RWPE2 (cell line): ENCODE data around the gene HMGB3.
A peak's percentile ranks its signal among the peaks of the same experiment; 100 is the strongest.

Source experiments
- ATAC-seq: fragments of 200-7000 bp; cut with Tn5 transposase; 3 replicates; pipeline ENCODE4 v1.9.1; 2021; ENCODE audit warnings: low read depth
- DNase-seq: peaks from one replicate; pipeline ENCODE4 v3.0.0-alpha.2; 2020; ENCODE audit warnings: low spot score
- H3K27ac ChIP-seq: fragments of 450-650 bp; 2 replicates; pipeline ENCODE4 v1.5.1; 2017; ENCODE audit warnings: mild to moderate bottlenecking; ENCODE audit not compliant: poor library complexity, severe bottlenecking
- H3K27me3 ChIP-seq: fragments of 250-450 bp; sonication (Bioruptor Pico); 2 replicates; pipeline ENCODE4 v1.5.1; 2021; ENCODE audit warnings: mild to moderate bottlenecking, moderate library complexity; ENCODE audit not compliant: insufficient read depth, poor library complexity, severe bottlenecking
- H3K36me3 ChIP-seq: fragments of 250-450 bp; sonication (Bioruptor Pico); 2 replicates; pipeline ENCODE4 v1.5.1; 2020; ENCODE audit warnings: low read depth, mild to moderate bottlenecking, moderate library complexity
- H3K4me1 ChIP-seq: fragments of 250-450 bp; sonication (Bioruptor Pico); 2 replicates; pipeline ENCODE4 v1.5.1; 2021; ENCODE audit warnings: mild to moderate bottlenecking, moderate library complexity; ENCODE audit not compliant: insufficient read depth, poor library complexity, severe bottlenecking
- H3K4me3 ChIP-seq: fragments of 250-450 bp; sonication (Bioruptor Pico); 2 replicates; pipeline ENCODE4 v1.5.1; 2021; ENCODE audit warnings: mild to moderate bottlenecking, moderate library complexity; ENCODE audit not compliant: severe bottlenecking
- H3K9me3 ChIP-seq: fragments of 250-450 bp; sonication (Bioruptor Pico); 2 replicates; pipeline ENCODE4 v1.5.1; 2021; ENCODE audit warnings: mild to moderate bottlenecking, moderate library complexity; ENCODE audit not compliant: severe bottlenecking
- CTCF ChIP-seq: fragments of 450-650 bp; IDR thresholded peaks from one replicate; pipeline ENCODE4 v1.5.1; 2017; ENCODE audit warnings: mild to moderate bottlenecking, moderate library complexity; ENCODE audit not compliant: poor library complexity, severe bottlenecking

The HMGB3 gene

GRCh38 chrX:150977411-150978162, 5.5 kb upstream of the HMGB3 start:
- Histone ChIP-seq H3K27me3 (no peaks in the 10 kb centered on the region), H3K9me3 (no peaks in the 10 kb centered on the region), H3K4me3 (no peak overlapping the region), H3K36me3 (no peaks in the 10 kb centered on the region), H3K4me1 (no peaks in the 10 kb centered on the region), H3K27ac (no peak overlapping the region)
- TF ChIP-seq CTCF = no peak
- no peak for DNase-seq
- ATAC-seq = no peak

- TF ChIP-seq CTCF = no peak
- no peak for ATAC-seq
- Histone ChIP-seq H3K4me1 (no peaks in the 10 kb centered on the region), H3K27me3 (no peaks in the 10 kb centered on the region), H3K9me3 (no peaks in the 10 kb centered on the region), H3K27ac (no peak overlapping the region), H3K36me3 (no peaks in the 10 kb centered on the region), H3K4me3 (no peak overlapping the region)
- no peak for DNase-seq
These were observed 2.9 kb upstream of the HMGB3 start for GRCh38 chrX:150980186-150980585.

- DNase-seq (no peak), ATAC-seq (no peak)
- H3K36me3 ChIP-seq = peaks cover 3% of the 10 kb centered on the region; the same call in 1 of the 2 replicates
- TF ChIP-seq CTCF = no peak
- H3K4me3 ChIP-seq = no peak overlapping the region
- no peaks in the 10 kb centered on the region for H3K9me3 ChIP-seq
- H3K27me3 ChIP-seq = no peaks in the 10 kb centered on the region
- no peaks in the 10 kb centered on the region for H3K4me1 ChIP-seq
- no peak overlapping the region for H3K27ac ChIP-seq
These were observed 2.4 kb upstream of the HMGB3 start for GRCh38 chrX:150980711-150981110.

GRCh38 chrX:150982235-150982787, 824 bp upstream of the HMGB3 start:
- ATAC-seq (no peak), DNase-seq (no peak)
- Histone ChIP-seq H3K4me3 (peak overlapping the region; percentile 92), H3K27me3 (no peaks in the 10 kb centered on the region), H3K36me3 (peaks cover 19% of the 10 kb centered on the region), H3K9me3 (no peaks in the 10 kb centered on the region), H3K27ac (peak overlapping the region; percentile 73), H3K4me1 (no peaks in the 10 kb centered on the region)
- TF ChIP-seq CTCF = no peak
